ENCODE data around the gene TRIM46.
"Not testable (repeated sequence)": the region's sequence is repeated elsewhere in the genome, so short reads cannot be mapped to it uniquely, and the experiment has no call there.

TRIM46 gene

GRCh38 chr1:155218854-155219591 lies 45.4 kb downstream of the TRIM46 start:
- Histone ChIP-seq H3K36me3 (peaks cover 1% of the 10 kb centered on the region; the same call in 1 of the 2 replicates), H3K9me3 (no peaks in the 10 kb centered on the region), H3K27me3 (no peaks in the 10 kb centered on the region), H3K4me3 (ENCODE audit: low read depth, low read length) (peak overlapping the region; percentile 45), H3K4me1 (peaks cover 2% of the 10 kb centered on the region; the same call in 1 of the 2 replicates)
- DNase-seq = peak; percentile 61
- TF ChIP-seq, protein P1, sequence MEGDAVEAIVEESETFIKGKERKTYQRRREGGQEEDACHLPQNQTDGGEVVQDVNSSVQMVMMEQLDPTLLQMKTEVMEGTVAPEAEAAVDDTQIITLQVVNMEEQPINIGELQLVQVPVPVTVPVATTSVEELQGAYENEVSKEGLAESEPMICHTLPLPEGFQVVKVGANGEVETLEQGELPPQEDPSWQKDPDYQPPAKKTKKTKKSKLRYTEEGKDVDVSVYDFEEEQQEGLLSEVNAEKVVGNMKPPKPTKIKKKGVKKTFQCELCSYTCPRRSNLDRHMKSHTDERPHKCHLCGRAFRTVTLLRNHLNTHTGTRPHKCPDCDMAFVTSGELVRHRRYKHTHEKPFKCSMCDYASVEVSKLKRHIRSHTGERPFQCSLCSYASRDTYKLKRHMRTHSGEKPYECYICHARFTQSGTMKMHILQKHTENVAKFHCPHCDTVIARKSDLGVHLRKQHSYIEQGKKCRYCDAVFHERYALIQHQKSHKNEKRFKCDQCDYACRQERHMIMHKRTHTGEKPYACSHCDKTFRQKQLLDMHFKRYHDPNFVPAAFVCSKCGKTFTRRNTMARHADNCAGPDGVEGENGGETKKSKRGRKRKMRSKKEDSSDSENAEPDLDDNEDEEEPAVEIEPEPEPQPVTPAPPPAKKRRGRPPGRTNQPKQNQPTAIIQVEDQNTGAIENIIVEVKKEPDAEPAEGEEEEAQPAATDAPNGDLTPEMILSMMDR (IDR thresholded peaks at IDR 0.05; ENCODE audit: low read depth, low read length) = no peak

- H3K4me1 ChIP-seq = peaks cover 2% of the 10 kb centered on the region; the same call in 1 of the 2 replicates
- H3K36me3 ChIP-seq = peaks cover 4% of the 10 kb centered on the region; the same call in 1 of the 2 replicates
- peak overlapping the region; percentile 45 for H3K4me3 ChIP-seq (ENCODE audit: low read depth, low read length)
- H3K9me3 ChIP-seq = no peaks in the 10 kb centered on the region
- DNase-seq = peak; percentile 30
- H3K27me3 ChIP-seq = no peaks in the 10 kb centered on the region
- TF ChIP-seq, protein P1 (IDR thresholded peaks at IDR 0.05; ENCODE audit: low read depth, low read length) = no peak
Observed at GRCh38 chr1:155219592-155220031, 46.0 kb downstream of the TRIM46 start.

DNA sequence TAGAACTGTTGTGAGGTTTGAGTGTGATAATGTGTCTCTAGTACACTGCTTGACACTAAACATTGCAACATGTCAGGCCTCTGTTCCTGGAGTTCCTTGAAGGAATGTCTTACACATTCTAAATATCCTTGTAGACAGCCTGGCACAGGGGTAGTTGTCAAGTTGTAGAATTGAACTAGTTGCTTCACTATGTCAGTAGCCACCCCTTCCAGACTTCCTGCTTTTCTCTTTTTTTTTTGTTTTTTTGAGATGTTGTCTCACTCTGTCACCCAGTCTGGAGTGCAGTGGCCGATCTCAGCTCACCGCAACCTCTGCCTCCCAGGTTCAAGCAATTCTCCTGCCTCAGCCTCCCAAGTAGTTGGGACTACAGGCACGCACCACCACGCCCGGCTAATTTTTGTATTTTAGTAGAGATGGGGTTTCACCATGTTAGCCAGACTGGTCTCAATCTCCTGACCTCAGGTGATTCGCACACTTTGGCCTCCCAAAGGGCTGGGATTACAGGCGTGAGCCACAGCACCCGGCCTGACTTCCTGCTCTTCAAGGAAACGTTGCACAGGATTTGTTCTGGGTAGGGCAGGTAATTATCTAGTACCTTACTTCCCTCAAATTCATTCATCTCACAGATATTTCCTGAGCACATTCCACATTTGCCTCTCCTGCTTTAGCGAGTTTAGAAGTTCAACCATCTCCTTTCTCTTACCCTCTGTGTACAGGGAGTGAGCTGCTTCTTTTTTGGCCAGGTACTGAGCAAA lies 46.7 kb downstream of the TRIM46 start:
- H3K27me3 ChIP-seq; H3K36me3 ChIP-seq; H3K9me3 ChIP-seq; DNase-seq; H3K4me1 ChIP-seq; H3K4me3 ChIP-seq (ENCODE audit: low read depth, low read length): not testable (repeated sequence)

GRCh38 chr1:155223047-155223446 lies 49.4 kb downstream of the TRIM46 start:
- no peak overlapping the region for H3K4me3 ChIP-seq (ENCODE audit: low read depth, low read length)
- H3K36me3 ChIP-seq = peaks cover 4% of the 10 kb centered on the region; the same call in 1 of the 2 replicates
- no peaks in the 10 kb centered on the region for H3K27me3 ChIP-seq
- TF ChIP-seq, protein P1 (IDR thresholded peaks at IDR 0.05; ENCODE audit: low read depth, low read length) = no peak
- DNase-seq = no peak
- H3K4me1 ChIP-seq = peaks cover 9% of the 10 kb centered on the region
- no peaks in the 10 kb centered on the region for H3K9me3 ChIP-seq

- H3K27me3 ChIP-seq; H3K36me3 ChIP-seq; H3K4me3 ChIP-seq (ENCODE audit: low read depth, low read length); DNase-seq; H3K4me1 ChIP-seq; H3K9me3 ChIP-seq: not testable (repeated sequence)
Observed at GRCh38 chr1:155225404-155225759, 51.7 kb downstream of the TRIM46 start.

GRCh38 chr1:155226188-155226909 lies 52.7 kb downstream of the TRIM46 start:
- TF ChIP-seq, protein P1 (IDR thresholded peaks at IDR 0.05; ENCODE audit: low read depth, low read length) = peak; percentile 59
- peak; percentile 56 for DNase-seq
- Histone ChIP-seq H3K27me3 (no peaks in the 10 kb centered on the region), H3K4me3 (ENCODE audit: low read depth, low read length) (peak overlapping the region; percentile 70), H3K4me1 (peaks cover 8% of the 10 kb centered on the region), H3K9me3 (no peaks in the 10 kb centered on the region), H3K36me3 (peaks cover 4% of the 10 kb centered on the region; the same call in 1 of the 2 replicates)

Measured in BE2C (cell line).